ENCODE measurements around the gene LCT. TPM values are rescaled to one million over a fixed set of nuclear protein-coding genes. Genes with fewer than 3 reads are reported as not detected.
A peak's percentile ranks its signal among the peaks of the same experiment; 100 is the strongest.

Gene LCT
- polyA plus RNA-seq, 2 of the 4 experiments (the other 2 are of a cell fraction), result 0.04 TPM

- Histone ChIP-seq H3K9me3 (no peaks in the 10 kb centered on the region), H3K4me3 (no peak overlapping the region), H3K4me2 (peak overlapping the region; percentile 27; the same call in 2 of the 3 replicates), H3K27ac (no peak overlapping the region), H3K4me1 (peaks cover 26% of the 10 kb centered on the region; the same call in 2 of the 3 replicates)
- 68% methylated on average over 4 of the region's 4 CpGs for WGBS (ENCODE audit: missing lambda C conversion rate)
- DNase-seq (ENCODE audit: low read depth in 1 of 2, low spot score in 1 of 2) (no peak), ATAC-seq (no peak), FAIRE-seq (no peak)
- TF ChIP-seq FOXS1 (CRISPR knock-in tag; IDR thresholded peaks at IDR 0.05) (no peak), CHD2 (IDR thresholded peaks at IDR 0.05; ENCODE audit: low read length, partially characterized antibody) (no peak), SMC3 (IDR thresholded peaks at IDR 0.05) (no peak), FOSL2 (IDR thresholded peaks at IDR 0.05) (no peak), FOSL2 (CRISPR knock-in tag; IDR thresholded peaks at IDR 0.05) (peak; percentile 20; the same call in 1 of the 2 replicates)
- ChIA-PET POLR2A (no interaction called here), CTCF (interaction anchor here (0.6 to 1.1 kb wide), 2 partner anchors 14 to 719 kb away, joined by 3 to 5 read pairs; no protein-coding TSS in a partner anchor)
Measured at GRCh38 chr2:135745545-135745944, 91.4 kb downstream of the LCT start.

GRCh38 chr2:135744760-135745314 lies 92.1 kb downstream of the LCT start:
- CTCF ChIA-PET, result interaction anchor here (0.6 to 1.1 kb wide), 3 partner anchors 8 to 718 kb away, joined by 3 to 5 read pairs (median 3); no protein-coding TSS in a partner anchor
- POLR2A ChIA-PET, result no interaction called here
- 79% methylated on average over 5 of the region's 5 CpGs for WGBS (ENCODE audit: missing lambda C conversion rate)
- H3K4me1 ChIP-seq, result peaks cover 26% of the 10 kb centered on the region; the same call in 2 of the 3 replicates
- no peak overlapping the region for H3K4me3 ChIP-seq
- no peak overlapping the region for H3K27ac ChIP-seq
- peak overlapping the region; percentile 96; the same call in 2 of the 3 replicates for H3K4me2 ChIP-seq
- H3K9me3 ChIP-seq, result no peaks in the 10 kb centered on the region
- FAIRE-seq (no peak), DNase-seq (ENCODE audit: low read depth in 1 of 2, low spot score in 1 of 2) (peak; percentile 59 to 73), ATAC-seq (peak; percentile 21 to 26; a peak in 3 of 6 replicates)
- no peak for TF ChIP-seq ZSCAN20 (CRISPR knock-in tag; IDR thresholded peaks at IDR 0.05)
- TF ChIP-seq ESRRA (IDR thresholded peaks at IDR 0.05; ENCODE audit: borderline replicate concordance, low read length), result no peak
- TF ChIP-seq POLR2A (IDR thresholded peaks at IDR 0.05; ENCODE audit: low read length), result no peak
- TF ChIP-seq JUNB (IDR thresholded peaks at IDR 0.05), result no peak
- TF ChIP-seq PHF8 (IDR thresholded peaks at IDR 0.05; ENCODE audit: borderline replicate concordance, low read depth), result no peak
- no peak for TF ChIP-seq RCOR1 (IDR thresholded peaks at IDR 0.05; ENCODE audit: low read depth, low read length)
- no peak for TF ChIP-seq REST (IDR thresholded peaks at IDR 0.05)
- no peak for TF ChIP-seq MAZ (IDR thresholded peaks at IDR 0.05; ENCODE audit: borderline replicate concordance, low read depth, low read length)
- no peak for TF ChIP-seq ATOH8 (CRISPR knock-in tag; IDR thresholded peaks at IDR 0.05; ENCODE audit: low read depth)
- no peak for TF ChIP-seq HOXB13 (CRISPR knock-in tag; IDR thresholded peaks at IDR 0.05; ENCODE audit: low read depth)
- TF ChIP-seq PBX3 (IDR thresholded peaks at IDR 0.05), result no peak
- no peak for TF ChIP-seq HOXB5 (CRISPR knock-in tag; IDR thresholded peaks at IDR 0.05)
- TF ChIP-seq HDAC2 (IDR thresholded peaks at IDR 0.05), result no peak
- TF ChIP-seq HMGXB4 (CRISPR knock-in tag; IDR thresholded peaks at IDR 0.05; ENCODE audit: borderline replicate concordance), result no peak
- no peak for TF ChIP-seq RNF2 (IDR thresholded peaks at IDR 0.05; ENCODE audit: borderline replicate concordance, low read depth)
- no peak for TF ChIP-seq FOSL2 (IDR thresholded peaks at IDR 0.05)
- no peak for TF ChIP-seq FOSL2 (CRISPR knock-in tag; IDR thresholded peaks at IDR 0.05)
- no peak for TF ChIP-seq GATA3 (IDR thresholded peaks at IDR 0.05; ENCODE audit: borderline replicate concordance)
- no peak for TF ChIP-seq ZC3H11A (IDR thresholded peaks at IDR 0.05)
- TF ChIP-seq HOXA7 (CRISPR knock-in tag; IDR thresholded peaks at IDR 0.05), result no peak
- no peak for TF ChIP-seq EHMT2 (IDR thresholded peaks at IDR 0.05; ENCODE audit: low read depth)
- no peak for TF ChIP-seq BHLHE40 (IDR thresholded peaks at IDR 0.05; ENCODE audit: low read depth, low read length)
- 0 out of 3 replicates have a peak, but pooled peaks have one; percentile 22 for TF ChIP-seq CTCF (IDR thresholded peaks at IDR 0.05)
- no peak for TF ChIP-seq MYC (IDR thresholded peaks at IDR 0.05; ENCODE audit: borderline replicate concordance, low read length)
- TF ChIP-seq ZNF302 (CRISPR knock-in tag; IDR thresholded peaks at IDR 0.05), result no peak
